Measurements from ENCODE around the gene SLC38A8.

Gene SLC38A8

GRCh38 chr16:84059111-84059510 is 16.5 kb upstream of the SLC38A8 start:
- H3K9me3 Mint-ChIP-seq = no peaks in the 10 kb centered on the region
- no peaks in the 10 kb centered on the region for H3K4me1 Mint-ChIP-seq
- H3K27ac Mint-ChIP-seq = no peak overlapping the region
- DNase-seq (ENCODE audit: low spot score in 2 of 2) = no peak
- peaks cover 98% of the 10 kb centered on the region for H3K36me3 Mint-ChIP-seq
- no peak overlapping the region for H3K4me3 Mint-ChIP-seq
- no peak for ATAC-seq

GRCh38 chr16:84058664-84059063 is 16.1 kb upstream of the SLC38A8 start:
- Mint-ChIP-seq H3K4me3 (no peak overlapping the region), H3K4me1 (no peaks in the 10 kb centered on the region), H3K27ac (no peak overlapping the region), H3K36me3 (peaks cover 98% of the 10 kb centered on the region), H3K9me3 (no peaks in the 10 kb centered on the region)
- DNase-seq (ENCODE audit: low spot score in 2 of 2) (no peak), ATAC-seq (no peak)

- Mint-ChIP-seq H3K4me1 (no peaks in the 10 kb centered on the region), H3K9me3 (no peaks in the 10 kb centered on the region), H3K27ac (no peak overlapping the region), H3K4me3 (no peak overlapping the region), H3K36me3 (peaks cover 98% of the 10 kb centered on the region)
- ATAC-seq (no peak), DNase-seq (ENCODE audit: low spot score in 2 of 2) (no peak)
Observed at GRCh38 chr16:84058211-84058610, 15.6 kb upstream of the SLC38A8 start.

- DNase-seq (ENCODE audit: low spot score in 2 of 2) (no peak), ATAC-seq (no peak)
- H3K36me3 Mint-ChIP-seq = peaks cover 98% of the 10 kb centered on the region
- no peaks in the 10 kb centered on the region for H3K9me3 Mint-ChIP-seq
- H3K27ac Mint-ChIP-seq = no peak overlapping the region
- H3K4me1 Mint-ChIP-seq = no peaks in the 10 kb centered on the region
- no peak overlapping the region for H3K4me3 Mint-ChIP-seq
Observed at GRCh38 chr16:84056933-84057332, 14.3 kb upstream of the SLC38A8 start.

- H3K4me3 Mint-ChIP-seq = no peak overlapping the region
- no peaks in the 10 kb centered on the region for H3K4me1 Mint-ChIP-seq
- peaks cover 90% of the 10 kb centered on the region for H3K36me3 Mint-ChIP-seq
- H3K27ac Mint-ChIP-seq = no peak overlapping the region
- no peak for ATAC-seq
- no peaks in the 10 kb centered on the region for H3K9me3 Mint-ChIP-seq
- no peak for DNase-seq (ENCODE audit: low spot score in 2 of 2)
Observed at GRCh38 chr16:84055801-84056634, 13.4 kb upstream of the SLC38A8 start.

GRCh38 chr16:84055366-84055765 is 12.8 kb upstream of the SLC38A8 start:
- no peak overlapping the region for H3K27ac Mint-ChIP-seq
- DNase-seq (ENCODE audit: low spot score in 2 of 2) (no peak), ATAC-seq (no peak)
- no peaks in the 10 kb centered on the region for H3K9me3 Mint-ChIP-seq
- H3K4me1 Mint-ChIP-seq = no peaks in the 10 kb centered on the region
- peaks cover 86% of the 10 kb centered on the region for H3K36me3 Mint-ChIP-seq
- H3K4me3 Mint-ChIP-seq = no peak overlapping the region

- ATAC-seq (no peak), DNase-seq (ENCODE audit: low spot score in 2 of 2) (no peak)
- Mint-ChIP-seq H3K9me3 (no peaks in the 10 kb centered on the region), H3K4me1 (no peaks in the 10 kb centered on the region), H3K36me3 (peaks cover 84% of the 10 kb centered on the region), H3K4me3 (no peak overlapping the region), H3K27ac (no peak overlapping the region)
Observed at GRCh38 chr16:84054916-84055315, 12.3 kb upstream of the SLC38A8 start.

- Mint-ChIP-seq H3K36me3 (peaks cover 82% of the 10 kb centered on the region), H3K27ac (no peak overlapping the region)
- no peak for DNase-seq (ENCODE audit: low spot score in 2 of 2)
Observed at GRCh38 chr16:84054271-84054670, 11.7 kb upstream of the SLC38A8 start.

GRCh38 chr16:84053237-84053636 is 10.6 kb upstream of the SLC38A8 start:
- DNase-seq (ENCODE audit: low spot score in 2 of 2) = no peak
- no peak overlapping the region for H3K27ac Mint-ChIP-seq
- H3K36me3 Mint-ChIP-seq = peaks cover 76% of the 10 kb centered on the region

More at GRCh38 chr16:84054271-84054670, 11.7 kb upstream of the SLC38A8 start:
- no peaks in the 10 kb centered on the region for H3K9me3 Mint-ChIP-seq
- ATAC-seq = no peak
- H3K4me1 Mint-ChIP-seq = no peaks in the 10 kb centered on the region
- no peak overlapping the region for H3K4me3 Mint-ChIP-seq

GRCh38 chr16:84052071-84052622 is 9.6 kb upstream of the SLC38A8 start:
- H3K9me3 Mint-ChIP-seq = no peaks in the 10 kb centered on the region
- DNase-seq (ENCODE audit: low spot score in 2 of 2) = no peak
- no peak for ATAC-seq
- peaks cover 65% of the 10 kb centered on the region for H3K36me3 Mint-ChIP-seq
- H3K4me1 Mint-ChIP-seq = no peaks in the 10 kb centered on the region
- H3K4me3 Mint-ChIP-seq = no peak overlapping the region
- H3K27ac Mint-ChIP-seq = no peak overlapping the region

More at GRCh38 chr16:84053237-84053636, 10.6 kb upstream of the SLC38A8 start:
- no peak for ATAC-seq
- Mint-ChIP-seq H3K4me1 (no peaks in the 10 kb centered on the region), H3K4me3 (no peak overlapping the region), H3K9me3 (no peaks in the 10 kb centered on the region)

- H3K36me3 Mint-ChIP-seq = peaks cover 48% of the 10 kb centered on the region
- no peaks in the 10 kb centered on the region for H3K9me3 Mint-ChIP-seq
- H3K4me1 Mint-ChIP-seq = no peaks in the 10 kb centered on the region
- no peak for DNase-seq (ENCODE audit: low spot score in 2 of 2)
- no peak for ATAC-seq
- H3K27ac Mint-ChIP-seq = no peak overlapping the region
- H3K4me3 Mint-ChIP-seq = no peak overlapping the region
Observed at GRCh38 chr16:84050316-84050715, 7.7 kb upstream of the SLC38A8 start.

GRCh38 chr16:84049403-84050060 is 6.9 kb upstream of the SLC38A8 start:
- Mint-ChIP-seq H3K4me3 (no peak overlapping the region), H3K9me3 (no peaks in the 10 kb centered on the region), H3K36me3 (peaks cover 41% of the 10 kb centered on the region), H3K4me1 (no peaks in the 10 kb centered on the region), H3K27ac (no peak overlapping the region)
- DNase-seq (ENCODE audit: low spot score in 2 of 2) (no peak), ATAC-seq (no peak)

GRCh38 chr16:84048871-84049270 is 6.3 kb upstream of the SLC38A8 start:
- no peak for DNase-seq (ENCODE audit: low spot score in 2 of 2)
- H3K36me3 Mint-ChIP-seq = peaks cover 34% of the 10 kb centered on the region

GRCh38 chr16:84048270-84048669 is 5.7 kb upstream of the SLC38A8 start:
- Mint-ChIP-seq H3K4me3 (no peak overlapping the region), H3K9me3 (no peaks in the 10 kb centered on the region), H3K4me1 (no peaks in the 10 kb centered on the region), H3K27ac (no peak overlapping the region), H3K36me3 (peaks cover 28% of the 10 kb centered on the region)
- DNase-seq (ENCODE audit: low spot score in 2 of 2) (no peak), ATAC-seq (no peak)

More at GRCh38 chr16:84048871-84049270, 6.3 kb upstream of the SLC38A8 start:
- no peak overlapping the region for H3K27ac Mint-ChIP-seq
- no peaks in the 10 kb centered on the region for H3K4me1 Mint-ChIP-seq
- no peak for ATAC-seq
- H3K4me3 Mint-ChIP-seq = no peak overlapping the region
- H3K9me3 Mint-ChIP-seq = no peaks in the 10 kb centered on the region

GRCh38 chr16:84047626-84048025 is 5.0 kb upstream of the SLC38A8 start:
- no peak overlapping the region for H3K4me3 Mint-ChIP-seq
- peaks cover 22% of the 10 kb centered on the region for H3K36me3 Mint-ChIP-seq
- no peaks in the 10 kb centered on the region for H3K4me1 Mint-ChIP-seq
- ATAC-seq (no peak), DNase-seq (ENCODE audit: low spot score in 2 of 2) (no peak)
- H3K9me3 Mint-ChIP-seq = no peaks in the 10 kb centered on the region
- no peak overlapping the region for H3K27ac Mint-ChIP-seq

GRCh38 chr16:84047206-84047605 is 4.6 kb upstream of the SLC38A8 start:
- H3K4me3 Mint-ChIP-seq = no peak overlapping the region
- H3K27ac Mint-ChIP-seq = no peak overlapping the region
- DNase-seq (ENCODE audit: low spot score in 2 of 2) = no peak
- no peaks in the 10 kb centered on the region for H3K9me3 Mint-ChIP-seq
- peaks cover 17% of the 10 kb centered on the region for H3K36me3 Mint-ChIP-seq
- no peak for ATAC-seq
- H3K4me1 Mint-ChIP-seq = no peaks in the 10 kb centered on the region
